C4-2B (cell line): ENCODE data around the gene RPL27A.

Experiments
- CTCF ChIP-seq: fragments of 450-650 bp; conservative IDR thresholded peaks from 2 replicates; pipeline ENCODE4 v1.5.1; 2017; ENCODE audit warnings: mild to moderate bottlenecking
- ZFX ChIP-seq: fragments of 450-650 bp; IDR thresholded peaks from 2 replicates; pipeline ENCODE4 v1.6.1; 2017

GRCh38 chr11:8691601-8692000 is 9.0 kb downstream of the RPL27A start:
- TF ChIP-seq CTCF (no peak), ZFX (no peak)
